HEK293 (cell line): ENCODE data around the gene PGK1.

Experiments
- EGR2 ChIP-seq: fragments of 450-650 bp; formaldehyde crosslinking; IDR thresholded peaks from 2 replicates; pipeline ENCODE4 v1.5.1; 2016; ENCODE audit warnings: low read depth, missing biosample characterization, missing genetic modification characterization
- ELK4 ChIP-seq: IDR thresholded peaks from 2 replicates; pipeline ENCODE4 v1.6.1; 2011; ENCODE audit warnings: mild to moderate bottlenecking, low read depth, low read length, borderline replicate concordance
- IKZF3 ChIP-seq: fragments of 450-650 bp; IDR thresholded peaks from 2 replicates; pipeline ENCODE4 v1.5.0; 2018; ENCODE audit warnings: missing biosample characterization, mild to moderate bottlenecking, missing genetic modification characterization, moderate library complexity
- KLF10 ChIP-seq: fragments of 450-650 bp; IDR thresholded peaks from 2 replicates; pipeline ENCODE4 v1.5.1; 2018; ENCODE audit warnings: missing biosample characterization, mild to moderate bottlenecking, missing genetic modification characterization
- KLF8 ChIP-seq: fragments of 450-650 bp; formaldehyde crosslinking; IDR thresholded peaks from 2 replicates; pipeline ENCODE4 v1.5.1; 2016; ENCODE audit warnings: missing biosample characterization, missing genetic modification characterization
- KLF9 ChIP-seq: fragments of 450-650 bp; formaldehyde crosslinking; IDR thresholded peaks from 2 replicates; pipeline ENCODE4 v1.5.1; 2016; ENCODE audit warnings: missing biosample characterization, missing genetic modification characterization, low read depth
- OSR2 ChIP-seq: fragments of 450-650 bp; formaldehyde crosslinking; IDR thresholded peaks from 2 replicates; pipeline ENCODE4 v1.5.1; 2016; ENCODE audit warnings: missing biosample characterization, missing genetic modification characterization
- PATZ1 ChIP-seq: fragments of 450-650 bp; formaldehyde crosslinking; IDR thresholded peaks from 2 replicates; pipeline ENCODE4 v1.5.1; 2016; ENCODE audit warnings: missing biosample characterization, missing genetic modification characterization
- PBX3 ChIP-seq: sonication (generic); formaldehyde crosslinking; IDR thresholded peaks from 2 replicates; pipeline ENCODE4 v1.8.1; 2022; ENCODE audit warnings: mild to moderate bottlenecking, moderate library complexity, missing genetic modification reagents
- RBAK ChIP-seq: fragments of 450-650 bp; formaldehyde crosslinking; IDR thresholded peaks from 2 replicates; pipeline ENCODE4 v1.5.1; 2016; ENCODE audit warnings: missing biosample characterization, missing genetic modification characterization
- REST ChIP-seq: fragments of 450-650 bp; formaldehyde crosslinking; IDR thresholded peaks from 2 replicates; pipeline ENCODE4 v1.5.1; 2016; ENCODE audit warnings: missing biosample characterization, missing genetic modification characterization
- SP2 ChIP-seq: fragments of 450-650 bp; formaldehyde crosslinking; IDR thresholded peaks from 2 replicates; pipeline ENCODE4 v1.5.1; 2016; ENCODE audit warnings: missing biosample characterization, missing genetic modification characterization
- ZBTB17 ChIP-seq: fragments of 450-650 bp; formaldehyde crosslinking; IDR thresholded peaks from 2 replicates; pipeline ENCODE4 v1.5.1; 2016; ENCODE audit warnings: missing biosample characterization, missing genetic modification characterization
- ZBTB20 ChIP-seq: fragments of 450-650 bp; formaldehyde crosslinking; IDR thresholded peaks from 2 replicates; pipeline ENCODE4 v1.5.1; 2016; ENCODE audit warnings: missing biosample characterization, missing genetic modification characterization
- ZEB2 ChIP-seq: fragments of 450-650 bp; formaldehyde crosslinking; IDR thresholded peaks from 2 replicates; pipeline ENCODE4 v1.5.1; 2016; ENCODE audit warnings: missing biosample characterization, missing genetic modification characterization
- ZFHX2 ChIP-seq: fragments of 450-650 bp; formaldehyde crosslinking; conservative IDR thresholded peaks from 2 replicates; pipeline ENCODE4 v1.5.1; 2016; ENCODE audit warnings: missing biosample characterization, missing genetic modification characterization
- ZNF202 ChIP-seq: fragments of 450-650 bp; formaldehyde crosslinking; IDR thresholded peaks from 2 replicates; pipeline ENCODE4 v1.5.1; 2016; ENCODE audit warnings: missing biosample characterization, missing genetic modification characterization, borderline replicate concordance
- ZNF24 ChIP-seq: fragments of 450-650 bp; formaldehyde crosslinking; IDR thresholded peaks from 2 replicates; pipeline ENCODE4 v1.5.1; 2016; ENCODE audit warnings: missing biosample characterization, missing genetic modification characterization
- ZNF473 ChIP-seq: fragments of 450-650 bp; formaldehyde crosslinking; IDR thresholded peaks from 2 replicates; pipeline ENCODE4 v1.5.1; 2017; ENCODE audit warnings: missing biosample characterization, missing genetic modification characterization
- ZNF48 ChIP-seq: fragments of 450-650 bp; formaldehyde crosslinking; IDR thresholded peaks from 2 replicates; pipeline ENCODE4 v1.5.1; 2016; ENCODE audit warnings: missing biosample characterization, missing genetic modification characterization
- ZNF518A ChIP-seq: fragments of 450-650 bp; formaldehyde crosslinking; conservative IDR thresholded peaks from 2 replicates; pipeline ENCODE4 v1.5.1; 2016; ENCODE audit warnings: low read depth, missing biosample characterization, missing genetic modification characterization
- ZNF558 ChIP-seq: fragments of 450-650 bp; formaldehyde crosslinking; IDR thresholded peaks from 2 replicates; pipeline ENCODE4 v1.5.1; 2016; ENCODE audit warnings: missing biosample characterization, missing genetic modification characterization
- ZNF692 ChIP-seq: fragments of 450-650 bp; formaldehyde crosslinking; IDR thresholded peaks from 2 replicates; pipeline ENCODE4 v1.5.1; 2016; ENCODE audit warnings: missing biosample characterization, missing genetic modification characterization
- ZNF76 ChIP-seq: fragments of 450-650 bp; formaldehyde crosslinking; IDR thresholded peaks from 2 replicates; pipeline ENCODE4; 2016; ENCODE audit warnings: low read depth, missing biosample characterization, missing genetic modification characterization, borderline replicate concordance

The PGK1 gene

GRCh38 chrX:78103623-78104446 lies at the start of gene PGK1 (continued):
- TF ChIP-seq PATZ1 = peak; percentile 70
- TF ChIP-seq ZBTB17 (tag by site-specific recombination) = peak; percentile 69
- TF ChIP-seq PBX3 (CRISPR knock-in tag) = peak; percentile 99
- TF ChIP-seq ZBTB20 (tag by site-specific recombination) = peak; percentile 53; the same call in 1 of the 2 replicates
- peak; percentile 99 for TF ChIP-seq ZNF692 (tag by site-specific recombination)
- peak; percentile 23; the same call in 1 of the 2 replicates for TF ChIP-seq EGR2 (tag by site-specific recombination)
- 0 out of 2 replicates have a peak, but pooled peaks have one; percentile 56 for TF ChIP-seq ZEB2 (tag by site-specific recombination)
- no peak for TF ChIP-seq ZNF473
- TF ChIP-seq ELK4 = peak; percentile 51; the same call in 1 of the 2 replicates
- peak; percentile 42; the same call in 1 of the 2 replicates for TF ChIP-seq ZNF76
- TF ChIP-seq ZNF202 (tag by site-specific recombination) = no peak
- peak; percentile 59 for TF ChIP-seq ZFHX2
- TF ChIP-seq SP2 (tag by site-specific recombination) = peak; percentile 99
- TF ChIP-seq KLF8 (tag by site-specific recombination) = peak; percentile 85
- peak; percentile 80; the same call in 1 of the 2 replicates for TF ChIP-seq REST (tag by site-specific recombination)
- peak; percentile 79 for TF ChIP-seq ZNF518A (tag by site-specific recombination)
- TF ChIP-seq KLF10 (tag by site-specific recombination) = 0 out of 2 replicates have a peak, but pooled peaks have one; percentile 11
- TF ChIP-seq ZNF24 = no peak
- TF ChIP-seq ZNF48 (tag by site-specific recombination) = no peak
- no peak for TF ChIP-seq ZNF558 (tag by site-specific recombination)
- peak; percentile 84 for TF ChIP-seq KLF9 (tag by site-specific recombination)
- no peak for TF ChIP-seq RBAK (tag by site-specific recombination)
- TF ChIP-seq IKZF3 = peak; percentile 72
- peak; percentile 94 for TF ChIP-seq OSR2 (tag by site-specific recombination)
